Stimulated activated CD4-positive, alpha-beta T cell treated with anti-CD3 and anti-CD28 coated beads, Interleukin-12 subunit alpha, Interleukin-12 subunit beta, amount 100 ng/mL, for 24 hours (primary cell): Measurements from ENCODE around the gene UTY.
"Not testable (repeated sequence)": the region's sequence is repeated elsewhere in the genome, so short reads cannot be mapped to it uniquely, and the experiment has no call there.

Source experiments
- DNase-seq, 2 experiments: peaks; one replicate each; pipeline ENCODE4 v3.0.0-alpha.2; 2020; ENCODE audit warnings: low read depth in 2 of 2

The UTY gene

GRCh38 chrY:13299411-13299810 lies 180.4 kb downstream of the UTY start:
- DNase-seq, result no peak

- DNase-seq, result no peak
Observed at GRCh38 chrY:13296176-13296890, 183.5 kb downstream of the UTY start.

- DNase-seq, result no peak
Observed at GRCh38 chrY:13295026-13295425, 184.8 kb downstream of the UTY start.

- DNase-seq, result no peak
Observed at GRCh38 chrY:13291199-13291598, 188.6 kb downstream of the UTY start.

GRCh38 chrY:13282151-13283054 lies 197.4 kb downstream of the UTY start:
- not testable (repeated sequence) for DNase-seq

- no peak for DNase-seq
Observed at GRCh38 chrY:13279561-13279960, 200.3 kb downstream of the UTY start.

- DNase-seq, result no peak
Observed at GRCh38 chrY:13271706-13272105, 208.1 kb downstream of the UTY start.

- not testable (repeated sequence) for DNase-seq
Observed at GRCh38 chrY:13253941-13254440, 225.8 kb downstream of the UTY start.

- no peak for DNase-seq
Observed at GRCh38 chrY:13250421-13250820, 229.4 kb downstream of the UTY start.

- no peak for DNase-seq
Observed at GRCh38 chrY:13243716-13244115, 236.1 kb downstream of the UTY start.

GRCh38 chrY:13233901-13234300 lies 245.9 kb downstream of the UTY start:
- no peak for DNase-seq

GRCh38 chrY:13233118-13233517 lies 246.7 kb downstream of the UTY start:
- no peak for DNase-seq

GRCh38 chrY:13227354-13227953 lies 252.4 kb downstream of the UTY start:
- no peak for DNase-seq

- DNase-seq, result no peak
Observed at GRCh38 chrY:13210961-13211646, 268.7 kb downstream of the UTY start.

- DNase-seq, result no peak
Observed at GRCh38 chrY:13205214-13205613, 274.6 kb downstream of the UTY start.
